ENCODE results near the gene ZSWIM6. TPM values are rescaled to one million over a fixed set of nuclear protein-coding genes. Genes with fewer than 3 reads are reported as not detected.

Gene ZSWIM6
- total RNA-seq: 7.9 and 13.0 TPM in 2 replicates

GRCh38 chr5:61331407-61332357 lies at the start of gene ZSWIM6:
TSS of gene ZSWIM6 (plus strand) at chr5:61332258. CDS start at chr5:61332273, 15 bp downstream.

Other genes starting within 250 kb of the ZSWIM6 start
- gene SMIM15, start 169.8 kb upstream of the ZSWIM6 start, total RNA-seq: 59.1 and 118 TPM in 2 replicates